Placental epithelial cell (primary cell): ENCODE data around the gene ANKRD52. TPM values are rescaled to one million over a fixed set of nuclear protein-coding genes. Genes with fewer than 3 reads are reported as not detected.

Source experiments
- total RNA-seq: library from RNA; depleted of rRNA; stranded (reverse); fragments of >200 nt; gene quantifications from 2 replicates; pipeline ENCODE4 v1.2.3, GENCODE V29; 2012

Gene ANKRD52
- total RNA-seq, result 26.7 and 53.0 TPM in 2 replicates

GRCh38 chr12:56258068-56258819 lies at the start of gene ANKRD52:
Gene ANKRD52, minus strand, starts transcription at chr12:56258384. Its CDS starts 115 bp downstream, at chr12:56258269.

GRCh38 chr12:56299853-56300643 lies 41.9 kb upstream of the ANKRD52 start, which contains the start of gene CS:
Gene CS, minus strand, starts transcription at chr12:56300330. Its CDS starts 129 bp downstream, at chr12:56300201.

GRCh38 chr12:56266693-56267442 lies 8.7 kb upstream of the ANKRD52 start, which contains the start of gene COQ10A:
Gene COQ10A, plus strand, starts transcription at chr12:56266942. Its CDS starts 177 bp downstream, at chr12:56267119.

GRCh38 chr12:56229916-56230431 lies 28.2 kb downstream of the ANKRD52 start, which contains the start of gene SLC39A5:
Gene SLC39A5, plus strand, starts transcription at chr12:56230051. Its CDS starts 1,224 bp downstream, at chr12:56231275.

GRCh38 chr12:56224102-56224701 lies 34.0 kb downstream of the ANKRD52 start, which contains the start of gene NABP2:
Gene NABP2, plus strand, starts transcription at chr12:56224342. Its CDS starts 515 bp downstream, at chr12:56224857.

GRCh38 chr12:56221757-56222530 lies 36.2 kb downstream of the ANKRD52 start, which contains the start of gene RNF41:
Gene RNF41, minus strand, starts transcription at chr12:56221922. Its CDS starts 7,875 bp downstream, at chr12:56214047.

GRCh38 chr12:56189099-56189917 lies 68.9 kb downstream of the ANKRD52 start, which contains the start of gene SMARCC2:
Gene SMARCC2, minus strand, starts transcription at chr12:56189483. Its CDS starts 22 bp downstream, at chr12:56189461.

Other genes starting within 250 kb of the ANKRD52 start
- gene IKZF4, start 237.3 kb downstream of the ANKRD52 start, total RNA-seq, result 0.79 and 2.1 TPM in 2 replicates
- 265 and 520 TPM in 2 replicates for gene RPS26, start 216.5 kb downstream of the ANKRD52 start, total RNA-seq
- 51.7 and 74.6 TPM in 2 replicates for gene ERBB3, start 178.2 kb downstream of the ANKRD52 start, total RNA-seq
- 96.2 and 117 TPM in 2 replicates for gene PA2G4, start 153.8 kb downstream of the ANKRD52 start, total RNA-seq
- gene RPL41, start 141.8 kb downstream of the ANKRD52 start, total RNA-seq, result 1,239 and 5,034 TPM in 2 replicates
- gene ZC3H10, start 140.1 kb downstream of the ANKRD52 start, total RNA-seq, result 5.9 and 6.0 TPM in 2 replicates
- 100 and 157 TPM in 2 replicates for gene ESYT1, start 130.1 kb downstream of the ANKRD52 start, total RNA-seq
- gene MYL6B, start 105.8 kb downstream of the ANKRD52 start, total RNA-seq, result 53.4 and 63.1 TPM in 2 replicates
- 928 and 1,710 TPM in 2 replicates for gene MYL6, start 100.0 kb downstream of the ANKRD52 start, total RNA-seq
- 43.6 and 75.4 TPM in 2 replicates for gene SMARCC2, start 68.9 kb downstream of the ANKRD52 start, total RNA-seq
- gene RNF41, start 36.5 kb downstream of the ANKRD52 start, total RNA-seq, result 67.9 and 98.9 TPM in 2 replicates
- gene NABP2, start 34.0 kb downstream of the ANKRD52 start, total RNA-seq, result 14.5 and 31.6 TPM in 2 replicates
- gene SLC39A5, start 28.3 kb downstream of the ANKRD52 start, total RNA-seq, result 0.39 TPM in 1 of 2 replicates, not detected in the other
- 19.1 and 20.4 TPM in 2 replicates for gene COQ10A, start 8.6 kb upstream of the ANKRD52 start, total RNA-seq
- gene CS, start 41.9 kb upstream of the ANKRD52 start, total RNA-seq, result 101 and 133 TPM in 2 replicates
- gene CNPY2, start 57.6 kb upstream of the ANKRD52 start, total RNA-seq, result 80.1 and 106 TPM in 2 replicates
- gene PAN2, start 75.6 kb upstream of the ANKRD52 start, total RNA-seq, result 25.2 and 42.8 TPM in 2 replicates
- 0.22 TPM in 1 of 2 replicates, not detected in the other for gene IL23A, start 80.5 kb upstream of the ANKRD52 start, total RNA-seq
- gene STAT2, start 101.7 kb upstream of the ANKRD52 start, total RNA-seq, result 155 and 167 TPM in 2 replicates
- gene APOF, start 104.5 kb upstream of the ANKRD52 start, total RNA-seq, result not detected in 2 replicates
- 5.9 and 10.2 TPM in 2 replicates for gene TIMELESS, start 191.0 kb upstream of the ANKRD52 start, total RNA-seq
- gene MIP, start 196.3 kb upstream of the ANKRD52 start, total RNA-seq, result not detected in 2 replicates
- 1.8 and 2.4 TPM in 2 replicates for gene SPRYD4, start 210.2 kb upstream of the ANKRD52 start, total RNA-seq
- gene GLS2, start 229.8 kb upstream of the ANKRD52 start, total RNA-seq, result under 0.01 TPM in 1 of 2 replicates, not detected in the other